ENCODE results near the gene ASB2.

DNA sequence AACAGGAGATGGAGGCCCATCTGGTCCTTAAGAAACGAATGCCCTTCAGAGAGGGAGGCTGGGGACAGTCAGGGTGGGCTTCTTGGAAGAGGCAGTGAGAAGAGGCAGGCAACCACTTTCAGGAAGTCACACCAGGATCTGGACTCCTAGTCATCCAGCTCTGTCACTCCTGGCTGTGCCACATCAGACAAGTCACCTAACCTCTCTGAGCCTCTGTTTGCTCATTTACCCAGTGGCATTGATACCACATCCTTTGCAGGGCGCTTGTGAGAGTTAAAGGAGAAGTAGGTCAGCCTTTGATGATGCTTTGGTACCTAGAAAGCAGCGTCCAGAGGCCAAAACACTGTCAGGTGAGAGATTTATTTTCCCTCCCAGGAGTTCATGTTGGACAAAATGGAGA lies 31.9 kb upstream of the ASB2 start:
- TF ChIP-seq, protein P1, sequence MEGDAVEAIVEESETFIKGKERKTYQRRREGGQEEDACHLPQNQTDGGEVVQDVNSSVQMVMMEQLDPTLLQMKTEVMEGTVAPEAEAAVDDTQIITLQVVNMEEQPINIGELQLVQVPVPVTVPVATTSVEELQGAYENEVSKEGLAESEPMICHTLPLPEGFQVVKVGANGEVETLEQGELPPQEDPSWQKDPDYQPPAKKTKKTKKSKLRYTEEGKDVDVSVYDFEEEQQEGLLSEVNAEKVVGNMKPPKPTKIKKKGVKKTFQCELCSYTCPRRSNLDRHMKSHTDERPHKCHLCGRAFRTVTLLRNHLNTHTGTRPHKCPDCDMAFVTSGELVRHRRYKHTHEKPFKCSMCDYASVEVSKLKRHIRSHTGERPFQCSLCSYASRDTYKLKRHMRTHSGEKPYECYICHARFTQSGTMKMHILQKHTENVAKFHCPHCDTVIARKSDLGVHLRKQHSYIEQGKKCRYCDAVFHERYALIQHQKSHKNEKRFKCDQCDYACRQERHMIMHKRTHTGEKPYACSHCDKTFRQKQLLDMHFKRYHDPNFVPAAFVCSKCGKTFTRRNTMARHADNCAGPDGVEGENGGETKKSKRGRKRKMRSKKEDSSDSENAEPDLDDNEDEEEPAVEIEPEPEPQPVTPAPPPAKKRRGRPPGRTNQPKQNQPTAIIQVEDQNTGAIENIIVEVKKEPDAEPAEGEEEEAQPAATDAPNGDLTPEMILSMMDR (optimal IDR thresholded peaks at IDR 0.05 in 1 of 3, IDR thresholded peaks at IDR 0.05 in 1 of 3, conservative IDR thresholded peaks at IDR 0.05 in 1 of 3; ENCODE audit: extremely low read depth in 1 of 3, insufficient read depth in 2 of 3, low read length in 3 of 3): no peak
- TF ChIP-seq EZH2 (IDR thresholded peaks at IDR 0.05; ENCODE audit: low read length): no peak

Data from keratinocyte (primary cell).